ENCODE measurements around the gene ANKRD6. TPM values are rescaled to one million over a fixed set of nuclear protein-coding genes. Genes with fewer than 3 reads are reported as not detected.

The ANKRD6 gene
- total RNA-seq (2021): 5.4 and 5.6 TPM in 2 replicates
- long read RNA-seq, partial matches to known transcripts: 1 of 5 reads
- long read RNA-seq, other reads (novel, unspliced or antisense): 3 of 5 reads

DNA sequence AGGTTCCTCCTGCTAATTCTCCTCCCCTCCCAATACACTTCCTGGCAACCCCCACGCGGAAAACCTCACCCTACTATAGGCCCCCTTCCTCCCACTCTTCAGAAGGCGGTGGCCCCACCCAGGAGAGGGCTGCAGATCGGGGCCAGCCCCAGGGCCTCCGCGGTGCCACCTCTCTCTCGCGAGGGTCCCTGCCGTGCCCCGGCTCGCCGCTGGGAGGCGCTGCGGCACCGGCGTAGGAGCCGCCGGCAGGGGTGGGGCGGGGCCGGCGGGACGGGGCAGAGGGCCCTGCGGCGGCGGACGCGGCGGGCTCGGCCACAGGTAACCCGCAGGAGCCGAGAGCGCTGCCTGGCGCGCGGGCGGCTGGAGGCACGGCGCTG is at the start of gene ANKRD6:
Gene ANKRD6 (plus strand): TSS at position 278 of the 377 bp plus-strand sequence. CDS start 133,825 bp downstream, outside the sequence.
- Mint-ChIP-seq H3K4me3 (peak within 1 kb of the TSS; percentile 64 to 85), H3K36me3 (ENCODE audit: insufficient read depth in 1 of 3, low read depth in 3 of 3) (no peaks in the 10 kb centered on the region), H3K9me3 (no peaks in the 10 kb centered on the region), H3K4me1 (peaks cover 25 to 27% of the 10 kb centered on the region in 2 experiments), H3K27me3 (ENCODE audit: low read depth) (peaks cover 69% of the 10 kb centered on the region), H3K27ac (no peak within 1 kb of the TSS)
- peak; percentile 73 for DNase-seq
- Histone ChIP-seq H3K27ac (ENCODE audit: insufficient read length, low read depth, low read length) (no peak within 1 kb of the TSS), H3K23ac (ENCODE audit: insufficient read length, low read depth, low read length) (no peak within 1 kb of the TSS), H3K4ac (ENCODE audit: low read depth, low read length) (no peak within 1 kb of the TSS), H3K27me3 (ENCODE audit: insufficient read depth, low read length) (no peaks in the 10 kb centered on the region; the same call in 1 of the 2 replicates), H2AFZ (ENCODE audit: low read length) (no peak within 1 kb of the TSS), H2AK5ac (ENCODE audit: insufficient read length, low read length) (no peak within 1 kb of the TSS), H3K9me3 (ENCODE audit: control insufficient read depth, low read depth, low read length) (no peaks in the 10 kb centered on the region), H2BK5ac (ENCODE audit: insufficient read length, low read length) (no peak within 1 kb of the TSS), H3K4me2 (ENCODE audit: insufficient read depth, insufficient read length, low read length) (peak within 1 kb of the TSS; percentile 45), H3K9ac (ENCODE audit: extremely low read depth, insufficient read length, low read length) (peak within 1 kb of the TSS; percentile 1), H4K91ac (ENCODE audit: insufficient read length, low read depth, low read length) (no peak within 1 kb of the TSS), H2BK120ac (ENCODE audit: low read depth, low read length, poor library complexity, severe bottlenecking) (no peak within 1 kb of the TSS), H3K18ac (ENCODE audit: insufficient read length, low read depth, low read length) (no peak within 1 kb of the TSS), H3T11ph (ENCODE audit: low read length) (no peak within 1 kb of the TSS), H2BK15ac (ENCODE audit: low read depth, low read length) (no peak within 1 kb of the TSS), H3K14ac (ENCODE audit: insufficient read depth, low read length) (peak within 1 kb of the TSS; percentile 67; the same call in 1 of the 2 replicates), H2BK12ac (ENCODE audit: insufficient read length, low read depth, low read length) (no peak within 1 kb of the TSS), H4K5ac (ENCODE audit: insufficient read length, low read depth, low read length) (no peak within 1 kb of the TSS), H3K79me1 (ENCODE audit: insufficient read depth, low read depth, low read length, poor library complexity, severe bottlenecking) (no peaks in the 10 kb centered on the region), H3K79me2 (ENCODE audit: insufficient read depth, low read length) (no peaks in the 10 kb centered on the region), H2BK20ac (ENCODE audit: low read depth, low read length, poor library complexity, severe bottlenecking) (no peak within 1 kb of the TSS), H3K23me2 (ENCODE audit: insufficient read length, low read depth, low read length, poor library complexity, severe bottlenecking) (peaks cover 7% of the 10 kb centered on the region), H3K4me1 (ENCODE audit: insufficient read depth, low read length) (no peaks in the 10 kb centered on the region), H4K8ac (replicated peaks; ENCODE audit: insufficient read length, low read depth, low read length) (no peak within 1 kb of the TSS), H4K20me1 (ENCODE audit: control insufficient read depth, insufficient read depth, insufficient read length) (no peaks in the 10 kb centered on the region), H3K56ac (ENCODE audit: insufficient read length, low read depth, low read length) (no peak within 1 kb of the TSS)
- TF ChIP-seq, protein P1, sequence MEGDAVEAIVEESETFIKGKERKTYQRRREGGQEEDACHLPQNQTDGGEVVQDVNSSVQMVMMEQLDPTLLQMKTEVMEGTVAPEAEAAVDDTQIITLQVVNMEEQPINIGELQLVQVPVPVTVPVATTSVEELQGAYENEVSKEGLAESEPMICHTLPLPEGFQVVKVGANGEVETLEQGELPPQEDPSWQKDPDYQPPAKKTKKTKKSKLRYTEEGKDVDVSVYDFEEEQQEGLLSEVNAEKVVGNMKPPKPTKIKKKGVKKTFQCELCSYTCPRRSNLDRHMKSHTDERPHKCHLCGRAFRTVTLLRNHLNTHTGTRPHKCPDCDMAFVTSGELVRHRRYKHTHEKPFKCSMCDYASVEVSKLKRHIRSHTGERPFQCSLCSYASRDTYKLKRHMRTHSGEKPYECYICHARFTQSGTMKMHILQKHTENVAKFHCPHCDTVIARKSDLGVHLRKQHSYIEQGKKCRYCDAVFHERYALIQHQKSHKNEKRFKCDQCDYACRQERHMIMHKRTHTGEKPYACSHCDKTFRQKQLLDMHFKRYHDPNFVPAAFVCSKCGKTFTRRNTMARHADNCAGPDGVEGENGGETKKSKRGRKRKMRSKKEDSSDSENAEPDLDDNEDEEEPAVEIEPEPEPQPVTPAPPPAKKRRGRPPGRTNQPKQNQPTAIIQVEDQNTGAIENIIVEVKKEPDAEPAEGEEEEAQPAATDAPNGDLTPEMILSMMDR (conservative IDR thresholded peaks at IDR 0.05): peak; percentile 82
- no CpG with 5 or more reads among the region's 38 CpGs for WGBS (ENCODE audit: extremely low coverage, insufficient read length, low lambda C conversion rate)
